CD4-positive, alpha-beta T cell treated with Interferon alpha-2 for 1 hour (primary cell): Measurements from ENCODE around the gene ERCC4.
A peak's percentile ranks its signal among the peaks of the same experiment; 100 is the strongest.

ENCODE experiments used
- DNase-seq, 2 donors: peaks; one replicate each; pipeline ENCODE4 v3.0.0-alpha.2; 2020 to 2022

The ERCC4 gene

DNA sequence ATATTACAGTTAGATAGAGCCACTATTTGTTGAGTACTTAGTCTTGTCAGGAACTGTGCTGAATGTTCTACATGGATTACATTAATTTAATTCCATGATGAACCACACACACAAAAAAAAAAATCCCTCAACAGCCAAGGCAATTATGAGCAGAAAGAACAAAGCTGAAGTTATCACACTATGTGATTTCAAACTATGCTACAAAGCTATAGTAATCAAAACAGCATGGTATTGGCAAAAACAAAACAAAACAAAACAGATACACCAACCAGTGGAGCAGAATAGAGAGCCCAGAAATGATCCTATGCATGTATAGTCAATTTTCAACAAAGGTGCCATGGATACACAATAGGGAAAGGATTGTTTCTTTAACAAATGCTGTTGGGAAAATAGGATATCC lies 8.1 kb upstream of the ERCC4 start:
- no peak for DNase-seq

- DNase-seq = no peak
These were observed 7.1 kb upstream of the ERCC4 start for GRCh38 chr16:13912891-13913290.

DNA sequence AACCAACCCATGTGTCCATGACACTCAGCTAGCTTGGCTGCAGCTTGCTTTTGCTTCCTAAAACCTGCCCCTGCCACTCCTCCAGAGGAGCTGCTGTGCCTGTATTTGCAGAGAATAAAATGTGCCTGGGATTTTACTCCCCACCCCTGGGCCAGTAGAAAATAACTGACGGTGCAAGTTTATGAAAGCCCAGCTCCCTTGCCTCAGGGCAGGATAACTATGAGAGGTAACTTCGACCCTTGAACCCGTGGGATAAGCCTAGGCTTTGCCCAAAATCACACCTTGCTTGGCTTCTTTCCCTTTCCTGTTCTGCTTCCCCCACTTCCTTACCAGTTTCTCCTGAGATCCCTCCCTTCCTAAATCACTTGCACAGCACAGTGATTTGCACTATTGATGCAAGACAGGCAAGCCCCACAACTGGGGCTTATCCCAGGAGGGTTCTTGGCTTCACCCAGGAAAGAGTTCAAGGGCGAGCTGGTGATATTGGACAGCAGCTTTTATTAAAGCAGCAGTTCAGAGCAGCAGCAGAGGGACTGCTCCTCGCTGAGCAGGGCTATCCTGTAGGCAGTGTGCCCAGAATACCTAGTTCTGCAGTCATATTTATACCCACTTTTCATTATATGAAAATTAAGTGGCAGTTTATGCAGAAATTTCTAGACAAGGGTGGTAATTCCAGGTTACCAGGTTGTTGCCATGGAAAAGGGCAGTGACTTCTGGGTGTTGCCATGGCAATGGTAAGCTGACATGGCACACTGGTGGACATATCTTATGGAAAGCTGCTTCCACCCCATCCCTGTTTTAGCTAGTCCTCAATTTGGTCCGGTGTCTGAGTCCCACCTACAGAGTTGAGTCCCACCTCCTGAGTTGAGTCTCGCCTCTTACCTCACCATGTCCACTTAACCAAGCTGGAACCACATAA lies 6.3 kb upstream of the ERCC4 start:
- DNase-seq = no peak

DNA sequence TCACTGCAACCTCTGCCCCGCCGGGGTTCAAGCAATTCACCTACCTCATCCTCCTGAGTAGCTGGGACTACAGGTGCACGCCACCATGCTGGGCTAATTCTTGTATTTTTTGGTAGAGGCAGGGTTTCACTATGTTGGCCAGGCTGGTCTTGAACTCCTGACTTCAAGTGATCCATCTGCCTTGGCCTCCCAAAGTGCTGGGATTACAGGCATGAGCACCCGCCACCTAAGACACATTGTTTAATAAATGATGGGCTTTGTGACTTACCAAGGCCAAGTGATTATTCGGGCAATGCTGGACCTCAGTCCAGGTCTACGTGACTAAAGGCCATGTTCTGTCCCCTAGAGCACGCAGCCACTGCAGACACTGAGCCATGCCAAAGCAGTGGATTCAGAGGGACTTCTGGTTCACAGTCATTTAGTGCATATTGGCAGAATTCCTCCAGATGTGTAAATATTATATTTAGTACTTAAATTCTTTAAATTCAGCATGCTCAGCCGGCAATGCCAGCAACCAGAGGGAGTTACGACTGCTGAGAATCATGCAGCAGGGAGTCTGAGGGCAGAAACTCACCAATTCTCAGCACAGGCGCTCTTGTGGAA lies 4.8 kb upstream of the ERCC4 start:
- no peak for DNase-seq

- DNase-seq = peak in 1 of 2 donors; percentile 59
These were observed 648 bp upstream of the ERCC4 start for GRCh38 chr16:13919330-13919682.

GRCh38 chr16:13920510-13920818 lies 510 bp downstream of the ERCC4 start:
- DNase-seq = no peak

DNA sequence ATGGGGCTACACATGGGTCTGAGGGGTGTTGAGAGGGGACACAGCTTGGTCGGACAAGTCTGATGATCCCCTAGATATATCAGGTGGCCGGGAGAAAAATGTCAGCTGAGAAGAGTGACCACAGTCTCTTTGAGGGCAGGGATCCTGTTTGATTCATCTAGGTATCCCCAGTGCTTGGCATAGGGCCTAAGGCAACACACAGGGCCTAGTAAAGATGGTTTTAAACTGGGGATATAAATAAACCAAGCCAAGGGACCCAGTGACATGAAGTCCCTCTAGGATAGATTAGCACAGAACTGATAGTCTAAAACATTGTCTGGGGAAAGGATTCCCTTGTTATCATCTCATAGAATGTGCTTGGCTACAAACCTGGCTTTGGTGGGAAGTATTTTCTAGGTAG lies 1.4 kb downstream of the ERCC4 start:
- DNase-seq = no peak

- DNase-seq = peak in 1 of 2 donors; percentile 60
These were observed 3.8 kb downstream of the ERCC4 start for GRCh38 chr16:13923703-13924298.

- DNase-seq = no peak
These were observed 6.5 kb downstream of the ERCC4 start for GRCh38 chr16:13926464-13926863.

DNA sequence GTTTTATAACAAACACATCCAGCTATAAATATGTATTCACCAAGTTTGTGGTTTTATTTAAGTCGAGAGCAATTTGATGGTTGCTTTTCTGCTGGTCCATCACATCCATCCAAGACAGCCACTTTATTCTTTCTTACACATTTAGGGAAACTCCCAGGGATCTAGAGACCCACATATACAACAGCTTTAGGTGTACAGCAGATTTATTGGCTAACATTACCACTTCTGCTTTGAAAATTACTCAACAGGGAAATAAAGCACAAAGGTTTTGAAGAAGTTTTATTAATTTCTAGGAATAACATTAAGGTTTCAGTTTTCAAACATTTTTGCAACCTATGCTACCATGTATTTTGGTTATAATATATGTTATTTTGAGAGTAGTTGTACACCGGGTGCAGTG lies 6.9 kb downstream of the ERCC4 start:
- no peak for DNase-seq

GRCh38 chr16:13928646-13929045 lies 8.7 kb downstream of the ERCC4 start:
- no peak for DNase-seq

- peak in 1 of 2 donors; percentile 13 for DNase-seq
These were observed 11.9 kb downstream of the ERCC4 start for GRCh38 chr16:13931845-13932244.

GRCh38 chr16:13935408-13935807 lies 15.5 kb downstream of the ERCC4 start:
- DNase-seq = peak in 1 of 2 donors; percentile 21

DNA sequence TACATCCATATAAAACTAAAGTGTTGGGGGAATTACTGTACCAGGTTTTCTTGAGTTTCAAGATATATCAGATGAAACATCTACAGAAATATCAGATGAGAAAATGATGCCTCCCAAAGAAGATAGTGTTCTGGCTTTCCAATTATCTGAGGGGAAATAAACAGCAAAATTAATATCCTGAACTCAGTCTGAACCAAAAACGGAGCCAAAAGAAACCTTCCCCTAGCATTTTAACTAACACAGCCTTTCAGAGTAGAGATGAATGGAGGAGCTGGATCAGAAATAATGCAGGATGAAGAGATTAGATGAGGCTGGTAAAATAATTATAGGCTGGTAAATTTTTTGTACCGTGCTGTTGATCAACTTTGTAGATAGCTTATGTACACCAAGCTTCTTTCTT lies 16.2 kb downstream of the ERCC4 start:
- no peak for DNase-seq

GRCh38 chr16:13936596-13937081 lies 16.7 kb downstream of the ERCC4 start:
- DNase-seq = no peak

GRCh38 chr16:13937411-13937810 lies 17.5 kb downstream of the ERCC4 start:
- DNase-seq = no peak

DNA sequence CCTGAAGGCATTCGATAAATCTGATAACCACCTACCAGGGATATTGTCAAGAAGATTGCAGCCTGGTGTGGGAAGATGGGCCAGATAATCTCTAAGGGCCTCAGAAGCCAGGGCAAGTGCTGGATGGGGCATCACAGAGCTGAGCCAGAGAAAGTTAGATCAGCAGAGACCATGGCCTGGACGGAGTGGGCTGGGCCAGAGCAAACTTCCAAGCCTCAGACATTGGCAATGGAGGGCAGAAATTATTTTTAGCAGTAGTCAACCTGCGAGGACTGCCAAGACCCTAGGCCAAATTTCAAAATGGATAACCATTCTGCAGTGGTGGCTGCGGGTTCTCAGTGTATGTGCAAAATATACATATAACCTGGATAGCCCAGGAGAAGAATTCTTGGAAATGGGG lies 18.5 kb downstream of the ERCC4 start:
- DNase-seq = no peak

DNA sequence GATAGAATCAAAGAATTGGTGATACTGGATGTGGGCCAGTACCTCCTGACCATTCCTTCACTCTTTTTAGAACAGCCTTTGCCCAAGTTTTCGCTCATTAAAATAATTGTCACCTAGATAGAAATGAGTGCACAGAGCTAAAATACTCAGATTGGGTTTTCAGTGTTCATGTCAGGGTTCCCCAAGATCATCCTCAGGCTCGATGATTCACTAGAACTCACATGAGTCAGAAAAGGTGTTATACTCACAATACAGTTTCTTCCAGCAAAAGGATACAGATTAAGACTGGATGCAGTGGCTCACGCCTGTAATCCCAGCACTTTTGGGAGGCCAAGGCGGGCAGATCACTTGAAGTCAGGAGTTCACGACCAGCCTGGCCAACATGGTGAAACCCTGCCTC lies 19.9 kb downstream of the ERCC4 start:
- no peak for DNase-seq

DNA sequence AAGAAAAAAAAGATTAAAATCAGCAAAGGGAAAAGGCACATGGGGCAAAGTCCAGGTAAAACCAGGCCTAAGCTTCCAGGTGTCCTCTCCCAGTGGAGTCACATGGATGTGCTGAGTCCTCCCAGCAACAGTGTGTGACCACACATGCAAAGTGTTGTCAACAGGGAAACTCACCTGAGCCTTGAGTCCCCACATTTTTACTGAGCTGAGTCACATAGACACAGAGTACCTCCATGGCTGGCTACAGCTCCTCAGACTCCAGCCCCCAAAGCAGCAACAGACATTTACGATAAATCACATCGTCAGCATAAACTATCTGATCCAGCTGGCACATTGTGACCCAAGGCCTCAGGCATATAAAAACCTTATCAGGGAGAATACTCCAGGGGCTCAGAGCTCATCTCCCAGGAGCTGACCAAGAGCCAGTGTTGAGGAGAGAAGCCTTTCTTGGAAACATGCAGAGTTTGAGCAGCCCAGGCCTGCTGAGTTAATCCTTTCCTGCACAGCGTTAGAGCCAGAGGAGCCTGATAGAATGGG lies 20.5 kb downstream of the ERCC4 start:
- DNase-seq = no peak

DNA sequence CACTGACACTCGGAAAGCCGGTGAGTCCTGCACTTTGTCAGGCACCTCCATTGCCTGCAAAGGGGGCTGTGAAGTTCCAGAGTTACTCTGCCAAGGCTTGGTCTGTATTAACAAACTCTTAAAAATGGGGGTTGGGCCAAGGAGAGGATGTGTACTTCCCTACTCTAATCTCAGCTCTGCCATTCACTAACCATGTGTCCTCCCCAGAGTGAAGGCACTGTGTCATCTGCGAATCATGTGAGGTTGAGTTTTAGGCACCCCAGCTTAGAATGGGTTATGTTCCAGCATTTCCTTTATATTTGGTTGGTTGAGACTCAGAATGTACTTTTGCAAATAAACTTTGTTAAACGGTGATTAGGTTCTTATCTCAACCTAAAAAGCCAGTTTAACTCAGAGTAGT lies 24.9 kb downstream of the ERCC4 start:
- no peak for DNase-seq

DNA sequence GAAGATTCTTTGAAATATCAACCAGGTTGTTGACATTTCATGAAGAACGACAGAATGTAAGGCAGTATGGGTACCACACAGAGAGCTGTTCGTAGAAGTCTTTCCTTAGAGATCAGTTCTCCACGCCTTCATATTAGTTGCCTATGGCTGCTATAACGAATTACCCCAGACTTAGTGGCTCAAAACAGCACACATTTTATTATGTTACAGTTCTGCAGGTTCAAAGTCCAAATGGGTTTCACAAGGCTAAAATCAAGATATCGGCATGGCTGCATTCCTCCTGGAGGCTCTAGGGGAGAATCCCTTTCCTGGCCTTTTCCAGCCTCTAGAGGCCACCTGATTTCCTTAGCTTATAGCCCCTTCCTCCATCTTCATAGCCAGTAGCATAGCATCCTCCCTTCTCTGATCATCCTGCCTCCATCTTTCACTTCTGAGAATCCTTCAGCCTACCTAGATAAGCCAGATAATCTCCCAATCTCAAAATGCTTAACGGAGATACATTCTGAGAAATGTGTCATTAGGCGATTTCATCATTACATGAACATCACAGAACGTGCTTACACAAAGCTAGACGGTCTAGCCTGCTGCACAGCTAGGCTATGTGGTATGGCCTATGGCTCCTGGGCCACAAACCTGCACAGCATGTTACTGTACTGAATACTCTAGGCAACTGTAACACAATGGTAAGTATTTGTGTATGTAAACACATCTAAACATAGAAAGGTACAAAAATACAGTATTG lies 26.0 kb downstream of the ERCC4 start:
- DNase-seq = no peak

- no peak for DNase-seq
These were observed 28.1 kb downstream of the ERCC4 start for GRCh38 chr16:13948086-13948485.
